Immature natural killer cell (primary cell): ENCODE measurements around the gene NKAP. TPM values are rescaled to one million over a fixed set of nuclear protein-coding genes. Genes with fewer than 3 reads are reported as not detected.

ENCODE experiments used
- DNase-seq, 3 donors: peaks; one replicate each; pipeline ENCODE4 v3.0.0; 2022; ENCODE audit warnings: mixed read lengths in 1 of 3
- H3K27ac Mint-ChIP-seq, 6 donors: one replicate each; pipeline ENCODE4 v1.8.0; 2020; ENCODE audit warnings: mixed read lengths in 6 of 6, mild to moderate bottlenecking in 5 of 6, inconsistent platforms in 4 of 6, moderate library complexity in 3 of 6
- H3K27me3 Mint-ChIP-seq, 3 donors: one replicate each; pipeline ENCODE4 v1.8.0; 2020 to 2021; ENCODE audit warnings: low read depth in 3 of 3, mild to moderate bottlenecking in 3 of 3, mixed read lengths in 3 of 3, moderate library complexity in 3 of 3, inconsistent platforms in 1 of 3
- H3K36me3 Mint-ChIP-seq, 3 donors: one replicate each; pipeline ENCODE4 v1.8.0; 2020; ENCODE audit warnings: mixed read lengths in 3 of 3, inconsistent platforms in 2 of 3, mild to moderate bottlenecking in 2 of 3
- H3K4me1 Mint-ChIP-seq, 2 donors: one replicate each; pipeline ENCODE4 v1.8.0; 2020; ENCODE audit warnings: inconsistent platforms in 2 of 2, mild to moderate bottlenecking in 2 of 2, mixed read lengths in 2 of 2, moderate library complexity in 1 of 2
- H3K4me3 Mint-ChIP-seq, 5 donors: one replicate each; pipeline ENCODE4 v1.8.0; 2020; ENCODE audit warnings: mild to moderate bottlenecking in 5 of 5, mixed read lengths in 5 of 5, inconsistent platforms in 3 of 5, moderate library complexity in 3 of 5
- H3K9me3 Mint-ChIP-seq, 6 donors: one replicate each; pipeline ENCODE4 v1.8.0; 2020; ENCODE audit warnings: mild to moderate bottlenecking in 6 of 6, mixed read lengths in 6 of 6, inconsistent platforms in 4 of 6, moderate library complexity in 3 of 6
- polyA plus RNA-seq, 3 donors: library from polyadenylated mRNA; unstranded; fragments of 300-500 nt; fragmentation: Illumina TruSeq; gene quantifications; one replicate each; pipeline ENCODE4 v1.2.3, GENCODE V29; 2021

The NKAP gene
- polyA plus RNA-seq, 3 donors from 2014 or later, result 1.3 to 4.7 (median 1.8) TPM

DNA sequence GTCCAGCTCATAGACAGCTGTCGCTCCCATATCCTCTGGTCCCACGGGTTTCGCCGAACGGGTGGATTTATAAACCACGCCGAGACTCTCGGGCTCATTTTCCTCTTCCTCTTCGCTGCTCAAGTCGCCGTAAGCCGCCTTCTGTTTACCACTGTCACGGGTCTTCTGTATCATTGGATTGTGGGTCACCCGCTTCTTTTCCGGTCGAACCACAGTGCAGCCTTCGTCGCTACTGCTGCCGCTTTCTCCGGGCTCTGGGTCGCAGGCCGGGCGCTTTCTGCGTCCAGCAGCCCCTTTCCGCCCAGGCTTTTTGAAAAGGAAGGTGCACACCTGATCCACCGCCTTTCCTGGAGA lies 72.3 kb downstream of the NKAP start:
- DNase-seq, result peak; percentile 72 to 76 (median 76)
- Mint-ChIP-seq H3K9me3 (peaks cover 0 to 2% (median 0%) of the 10 kb centered on the region in 6 donors), H3K4me1 (peaks cover 20 to 52% of the 10 kb centered on the region in 2 donors), H3K27me3 (peaks cover 0 to 11% (median 7%) of the 10 kb centered on the region in 3 donors), H3K36me3 (peaks cover 0 to 3% (median 0%) of the 10 kb centered on the region in 3 donors), H3K4me3 (peak overlapping the region; percentile 94 to 100 (median 96)), H3K27ac (peak overlapping the region; percentile 95 to 99 (median 98))

Other genes with a start within 250 kb of the NKAP start
- gene SOWAHD, start 185.2 kb downstream of the NKAP start, polyA plus RNA-seq, result under 1 TPM in 2 of 3 donors, not detected in 1; 0.33 to 0.69 TPM
- 1,000 to 10,000 TPM; 1,116 to 2,496 (median 1,471) TPM for gene RPL39, start 152.1 kb downstream of the NKAP start, polyA plus RNA-seq
- 10 to 100 TPM in 1 of 3 donors, 1 to 10 TPM in 2; 2.2 to 13.9 (median 5.9) TPM for gene UPF3B, start 90.8 kb downstream of the NKAP start, polyA plus RNA-seq
- 10 to 100 TPM; 69.9 to 83.8 (median 72.7) TPM for gene RNF113A, start 72.0 kb downstream of the NKAP start, polyA plus RNA-seq
- 100 to 1,000 TPM; 274 to 448 (median 365) TPM for gene NDUFA1, start 71.9 kb downstream of the NKAP start, polyA plus RNA-seq
- not detected for gene AKAP14, start 47.9 kb downstream of the NKAP start, polyA plus RNA-seq
- gene RHOXF2B, start 133.9 kb upstream of the NKAP start, polyA plus RNA-seq, result not detected
- gene RHOXF1, start 172.2 kb upstream of the NKAP start, polyA plus RNA-seq, result not detected
- gene RHOXF2, start 214.9 kb upstream of the NKAP start, polyA plus RNA-seq, result under 1 TPM in 1 of 3 donors, not detected in 2; 0.12 TPM